ENCODE data around the gene IMMP2L.

IMMP2L gene

DNA sequence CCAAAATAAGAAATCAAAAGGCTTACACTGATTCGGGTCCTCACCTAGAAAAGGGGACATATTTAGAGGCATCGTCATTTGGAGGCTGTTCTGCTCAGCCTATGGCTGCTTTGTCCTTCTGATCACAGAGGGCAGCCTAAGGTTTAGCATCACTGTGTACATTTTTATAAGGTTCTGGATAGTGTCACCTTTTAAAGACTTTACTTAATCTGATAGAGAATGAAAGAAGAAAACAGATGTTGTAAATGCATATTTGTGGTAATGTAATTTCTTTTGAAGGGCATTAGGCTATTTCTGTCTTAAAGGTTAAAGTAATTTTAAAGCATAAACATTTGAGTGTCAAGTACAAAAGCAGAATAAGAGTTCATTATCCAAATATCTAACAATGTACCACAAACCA is 916.7 kb downstream of the IMMP2L start:
- no peak for DNase-seq (ENCODE audit: low read depth in 2 of 2)

DNA sequence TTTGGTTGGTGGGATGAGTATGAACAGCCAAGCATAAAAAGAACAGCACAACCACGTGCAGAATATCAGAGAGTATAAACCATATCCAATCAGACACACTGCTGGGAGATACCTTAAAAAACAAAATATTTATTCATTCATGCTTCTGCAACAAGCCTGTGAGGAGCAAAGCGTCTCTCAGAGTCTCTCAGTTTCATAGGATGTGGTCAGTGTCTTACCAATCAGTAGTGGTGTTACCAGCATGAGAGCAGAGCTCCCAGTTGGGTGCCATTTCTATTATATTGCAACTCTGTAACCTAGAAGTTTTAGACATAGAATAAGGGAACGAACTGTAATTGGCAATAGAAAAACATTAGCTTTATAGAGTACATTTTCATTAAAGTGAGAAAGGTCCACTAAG is 917.2 kb downstream of the IMMP2L start:
- no peak for DNase-seq (ENCODE audit: low read depth in 2 of 2)

DNA sequence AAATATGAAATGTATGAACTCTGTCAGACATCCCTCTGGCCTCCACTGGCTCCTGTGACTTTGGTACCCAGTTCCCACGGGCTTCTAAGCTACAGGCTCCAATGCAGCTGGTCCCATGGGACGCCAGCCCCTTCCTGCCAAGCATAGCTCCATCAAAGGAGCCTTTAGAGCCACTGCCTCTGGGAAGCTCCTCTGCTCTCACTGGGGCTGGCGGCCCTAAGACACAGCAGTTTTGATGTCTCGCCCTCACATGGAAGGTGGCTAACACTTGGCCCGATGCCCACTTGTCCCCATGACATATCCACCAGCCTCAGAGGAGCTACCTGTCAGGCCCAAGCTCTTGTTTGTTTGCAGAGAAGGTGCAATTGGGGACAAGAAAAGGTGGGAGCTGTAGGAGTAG is 925.0 kb downstream of the IMMP2L start:
- DNase-seq (ENCODE audit: low read depth in 2 of 2): no peak

DNA sequence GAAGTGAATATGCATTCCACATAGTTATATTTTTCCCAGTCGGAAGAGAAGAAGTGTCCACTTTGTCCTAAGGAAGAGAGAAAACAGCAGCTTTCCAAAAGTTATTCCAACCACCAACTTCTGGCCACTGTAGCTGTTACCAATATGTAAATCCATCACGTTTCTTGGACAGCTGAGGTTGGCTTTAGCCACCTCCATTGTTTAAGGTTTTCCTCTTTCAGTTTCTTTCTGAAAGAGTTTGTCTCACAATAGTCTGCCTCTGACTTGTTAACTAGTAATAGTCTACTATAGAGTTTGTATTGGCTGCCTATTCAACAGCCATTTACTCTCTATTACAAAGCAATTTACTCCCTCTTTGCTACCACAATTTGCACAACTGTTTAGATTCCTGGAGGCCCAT is 929.0 kb downstream of the IMMP2L start:
- no peak for DNase-seq (ENCODE audit: low read depth in 2 of 2)

DNA sequence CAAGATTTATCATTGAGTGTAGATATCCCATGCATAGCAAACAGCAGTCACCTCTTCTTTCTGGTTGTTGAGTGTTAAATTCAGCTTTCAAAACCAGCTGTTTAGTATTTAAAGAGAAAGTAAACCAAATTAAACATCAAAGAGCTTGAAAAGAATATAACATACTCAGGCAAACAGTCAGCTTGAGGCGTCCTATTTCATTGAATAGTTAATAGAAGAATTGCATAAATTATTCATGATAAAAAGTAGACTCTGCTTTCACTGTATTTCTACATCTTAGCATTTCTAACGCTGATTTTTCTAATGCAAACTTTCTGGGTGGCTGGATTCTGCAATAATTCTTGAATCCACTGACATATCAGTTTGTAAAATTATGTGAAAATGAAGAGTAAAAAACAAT is 935.9 kb downstream of the IMMP2L start:
- DNase-seq (ENCODE audit: low read depth in 2 of 2): no peak

DNA sequence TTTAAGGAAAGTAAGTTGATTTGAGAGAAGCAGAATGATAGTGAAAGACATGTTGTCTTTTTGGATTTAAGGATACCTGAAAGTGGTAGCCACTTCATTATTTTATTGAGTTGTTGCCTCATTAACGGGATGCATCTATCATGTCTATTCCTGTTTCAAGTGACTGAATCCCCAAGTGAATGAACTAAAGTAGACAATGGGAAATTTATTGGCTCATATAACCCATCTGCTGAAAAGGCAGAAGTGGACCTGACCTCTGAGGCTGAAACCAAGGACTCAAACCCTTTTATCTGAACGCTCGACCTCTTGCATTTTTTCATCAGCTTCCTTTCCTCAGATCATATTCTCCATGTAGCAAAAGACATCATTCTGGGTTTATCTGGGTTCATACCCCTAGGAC is 937.0 kb downstream of the IMMP2L start:
- DNase-seq (ENCODE audit: low read depth in 2 of 2): no peak

DNA sequence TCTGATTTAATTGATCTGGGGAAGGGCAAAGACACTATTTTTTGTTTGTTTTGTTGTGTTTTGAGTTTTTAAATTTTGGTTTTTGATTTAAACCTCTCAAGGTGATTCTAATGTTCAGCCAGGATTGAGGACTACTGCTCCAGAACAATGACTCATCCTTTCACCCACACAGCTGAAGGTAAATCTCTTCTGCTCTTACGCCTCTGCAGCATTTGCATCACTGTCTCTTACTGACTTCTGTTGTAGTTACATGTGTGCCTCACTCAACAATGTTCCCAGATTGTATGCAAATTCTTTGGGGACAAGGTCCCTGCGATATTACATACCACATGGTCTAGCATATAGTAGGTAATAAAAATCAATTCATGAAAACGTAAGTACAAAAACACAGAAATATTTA is 938.9 kb downstream of the IMMP2L start:
- DNase-seq (ENCODE audit: low read depth in 2 of 2): no peak

DNA sequence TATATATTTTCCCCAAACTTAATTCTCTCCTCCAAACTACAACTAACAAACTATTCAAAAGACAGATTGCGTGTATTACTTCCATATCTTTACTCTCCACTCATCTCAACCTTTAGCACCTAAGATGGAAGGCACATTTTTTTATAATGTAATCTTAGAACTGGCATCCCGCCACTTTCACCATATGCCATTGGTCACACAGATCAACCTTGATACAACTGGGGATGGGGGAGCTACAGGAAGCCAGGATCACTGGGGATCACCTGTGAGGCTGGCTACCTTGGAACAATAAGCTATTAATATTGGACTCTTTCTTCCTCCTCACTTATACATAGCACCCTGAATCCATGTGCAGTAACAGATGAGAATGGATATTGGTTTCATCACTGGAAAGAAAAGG is 941.0 kb downstream of the IMMP2L start:
- DNase-seq (ENCODE audit: low read depth in 2 of 2): no peak

DNA sequence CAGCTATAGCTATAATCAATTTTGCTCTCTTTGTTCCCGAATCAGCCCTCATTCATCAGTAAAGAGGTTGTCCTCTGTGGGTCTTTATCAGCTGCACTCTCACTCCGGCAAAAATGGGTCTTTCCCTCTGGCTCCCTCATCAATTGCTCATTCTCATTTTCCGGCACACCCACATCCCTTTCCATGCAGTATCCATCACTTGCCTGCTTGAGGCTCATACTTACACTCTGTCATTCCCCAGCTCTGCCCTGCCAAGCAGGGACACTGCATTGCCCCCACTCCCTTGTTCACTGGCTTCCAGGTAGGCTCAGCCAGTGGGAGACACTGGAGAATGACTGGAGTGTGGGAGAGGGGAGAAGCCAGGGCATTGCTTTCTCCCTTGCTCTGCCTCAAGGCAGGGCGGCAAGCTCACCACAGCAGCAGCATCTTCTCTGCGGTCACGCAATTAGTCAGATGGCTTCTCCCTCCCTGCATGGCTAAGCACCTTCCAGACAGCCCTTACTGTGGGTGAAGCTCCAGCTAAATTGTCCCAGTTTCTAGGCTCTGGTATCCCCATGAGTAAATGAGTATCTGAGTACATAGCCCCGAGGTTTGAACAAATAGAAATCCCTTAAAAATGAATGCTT is 942.1 kb downstream of the IMMP2L start:
- DNase-seq (ENCODE audit: low read depth in 2 of 2): no peak

Data from activated CD4-positive, alpha-beta T cell treated with anti-CD3 and anti-CD28 coated beads for 24 hours (primary cell).